ENCODE data around the gene TMSB4Y. TPM values are rescaled to one million over a fixed set of nuclear protein-coding genes. Genes with fewer than 3 reads are reported as not detected.

Gene TMSB4Y
- not detected in 2 replicates for total RNA-seq
- long read RNA-seq = 0 reads

DNA sequence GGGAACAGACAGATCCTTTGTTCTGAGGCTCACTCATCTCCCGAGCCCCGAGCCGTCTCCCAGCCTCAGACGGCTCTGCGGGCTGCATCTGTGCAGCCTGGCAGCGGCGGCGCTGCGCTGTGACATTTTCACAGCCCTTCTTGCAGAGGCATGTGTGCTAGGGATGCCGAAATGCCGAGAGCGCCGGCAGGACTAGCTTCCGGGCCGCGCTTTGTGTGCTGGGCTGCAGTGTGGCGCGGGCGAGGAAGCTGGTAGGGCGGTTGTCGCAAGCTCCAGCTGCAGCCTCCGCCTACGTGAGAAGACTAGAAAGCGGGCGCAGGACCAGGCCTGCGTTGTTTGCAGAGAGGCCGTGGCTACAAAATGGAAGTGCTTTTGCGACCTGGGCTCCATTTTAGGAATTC is at the start of gene TMSB4Y:
TMSB4Y (plus strand) TSS at position 332 of the 401 bp plus-strand sequence.
- Mint-ChIP-seq H3K9me3 (no peaks in the 10 kb centered on the region), H3K36me3 (ENCODE audit: low read depth) (no peaks in the 10 kb centered on the region), H3K27me3 (ENCODE audit: low read depth) (no peaks in the 10 kb centered on the region), H3K4me3 (no peak within 1 kb of the TSS), H3K4me1 (no peaks in the 10 kb centered on the region), H3K27ac (ENCODE audit: unreplicated experiment) (no peak within 1 kb of the TSS)
- DNase-seq (ENCODE audit: low read depth, low spot score) = no peak
- no peak for TF ChIP-seq CTCF (conservative IDR thresholded peaks at IDR 0.05)

- no peak overlapping the region for H3K27ac Mint-ChIP-seq (ENCODE audit: unreplicated experiment)
- H3K27me3 Mint-ChIP-seq (ENCODE audit: low read depth) = no peaks in the 10 kb centered on the region
- no peaks in the 10 kb centered on the region for H3K4me1 Mint-ChIP-seq
- no peak for DNase-seq (ENCODE audit: low read depth, low spot score)
- no peak for TF ChIP-seq CTCF (conservative IDR thresholded peaks at IDR 0.05)
- H3K36me3 Mint-ChIP-seq (ENCODE audit: low read depth) = no peaks in the 10 kb centered on the region
- H3K4me3 Mint-ChIP-seq = no peak overlapping the region
- H3K9me3 Mint-ChIP-seq = no peaks in the 10 kb centered on the region
Measured at GRCh38 chrY:13664162-13664561, 39.5 kb upstream of the TMSB4Y start.

DNA sequence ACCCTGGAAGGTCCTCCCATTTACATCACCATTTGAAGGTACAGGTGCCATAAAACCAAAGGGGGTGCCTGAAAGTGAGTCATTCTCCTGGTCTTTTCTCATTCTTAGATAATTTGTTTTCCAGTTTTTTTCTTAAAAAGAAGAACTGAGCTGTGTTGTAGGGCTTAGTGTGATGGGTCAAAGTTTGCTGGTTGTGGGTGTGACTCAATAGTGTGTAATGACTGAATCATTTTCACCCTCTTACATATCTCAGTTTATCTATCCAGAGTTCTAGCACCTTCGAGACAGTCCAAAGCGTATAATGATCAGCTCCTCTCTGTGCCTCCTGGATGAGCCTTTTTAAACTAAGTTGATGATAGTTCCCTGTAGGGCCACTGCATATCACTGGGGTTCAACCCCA is 32.6 kb upstream of the TMSB4Y start:
- no peak for TF ChIP-seq CTCF (conservative IDR thresholded peaks at IDR 0.05)
- no peak for DNase-seq (ENCODE audit: low read depth, low spot score)
- Mint-ChIP-seq H3K27ac (ENCODE audit: unreplicated experiment) (no peak overlapping the region), H3K9me3 (no peaks in the 10 kb centered on the region), H3K4me1 (no peaks in the 10 kb centered on the region), H3K4me3 (no peak overlapping the region), H3K27me3 (ENCODE audit: low read depth) (no peaks in the 10 kb centered on the region), H3K36me3 (ENCODE audit: low read depth) (no peaks in the 10 kb centered on the region)

- TF ChIP-seq CTCF (conservative IDR thresholded peaks at IDR 0.05) = no peak
- Mint-ChIP-seq H3K27ac (ENCODE audit: unreplicated experiment) (no peak overlapping the region), H3K9me3 (no peaks in the 10 kb centered on the region), H3K4me1 (no peaks in the 10 kb centered on the region), H3K36me3 (ENCODE audit: low read depth) (no peaks in the 10 kb centered on the region), H3K27me3 (ENCODE audit: low read depth) (no peaks in the 10 kb centered on the region), H3K4me3 (no peak overlapping the region)
- DNase-seq (ENCODE audit: low read depth, low spot score) = no peak
Measured at GRCh38 chrY:13702276-13702675, 1.4 kb upstream of the TMSB4Y start.

DNA sequence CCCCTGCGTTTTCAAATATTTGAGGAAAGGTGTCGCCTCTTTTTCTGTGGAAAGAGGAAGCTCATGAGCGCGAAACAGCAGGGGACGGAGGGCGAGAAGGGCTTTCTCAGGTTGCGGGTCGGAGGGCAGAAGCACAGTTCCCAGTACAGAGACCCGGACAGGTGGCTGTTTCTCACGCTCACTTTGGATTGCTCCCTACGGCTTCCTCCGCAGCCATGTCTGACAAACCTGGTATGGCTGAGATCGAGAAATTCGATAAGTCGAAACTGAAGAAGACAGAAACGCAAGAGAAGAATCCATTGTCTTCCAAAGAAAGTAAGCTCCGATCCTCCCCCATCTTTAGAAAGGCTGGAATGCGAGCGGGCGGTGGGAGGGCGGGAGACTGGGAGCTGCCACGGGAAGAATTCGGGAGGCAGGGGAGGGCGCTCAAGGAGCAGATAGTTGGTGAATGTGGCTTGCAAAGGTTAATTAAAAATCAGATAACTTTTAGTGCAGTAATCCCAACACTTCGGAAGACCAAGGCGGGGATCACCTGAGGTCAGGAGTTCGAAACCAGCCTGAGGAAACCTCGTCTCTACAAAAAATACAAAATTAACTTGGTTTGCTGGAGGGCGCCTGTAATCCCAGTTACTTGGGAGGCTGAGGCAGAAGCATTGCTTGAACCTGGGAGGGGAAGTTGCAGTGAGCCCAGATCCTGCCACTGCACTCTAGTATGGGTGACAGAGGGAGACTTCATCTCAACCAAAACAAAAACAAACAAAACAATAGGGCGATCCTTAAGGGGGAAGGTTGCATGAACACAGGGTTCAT is 627 bp downstream of the TMSB4Y start:
- H3K4me1 Mint-ChIP-seq = no peaks in the 10 kb centered on the region
- no peak for TF ChIP-seq CTCF (conservative IDR thresholded peaks at IDR 0.05)
- no peaks in the 10 kb centered on the region for H3K9me3 Mint-ChIP-seq
- no peak overlapping the region for H3K4me3 Mint-ChIP-seq
- H3K27me3 Mint-ChIP-seq (ENCODE audit: low read depth) = no peaks in the 10 kb centered on the region
- no peaks in the 10 kb centered on the region for H3K36me3 Mint-ChIP-seq (ENCODE audit: low read depth)
- DNase-seq (ENCODE audit: low read depth, low spot score) = no peak
- H3K27ac Mint-ChIP-seq (ENCODE audit: unreplicated experiment) = no peak overlapping the region
